ENCODE measurements around the gene SRPK1.
A peak's percentile ranks its signal among the peaks of the same experiment; 100 is the strongest.
"Not testable (repeated sequence)": the region's sequence is repeated elsewhere in the genome, so short reads cannot be mapped to it uniquely, and the experiment has no call there.

SRPK1 gene

DNA sequence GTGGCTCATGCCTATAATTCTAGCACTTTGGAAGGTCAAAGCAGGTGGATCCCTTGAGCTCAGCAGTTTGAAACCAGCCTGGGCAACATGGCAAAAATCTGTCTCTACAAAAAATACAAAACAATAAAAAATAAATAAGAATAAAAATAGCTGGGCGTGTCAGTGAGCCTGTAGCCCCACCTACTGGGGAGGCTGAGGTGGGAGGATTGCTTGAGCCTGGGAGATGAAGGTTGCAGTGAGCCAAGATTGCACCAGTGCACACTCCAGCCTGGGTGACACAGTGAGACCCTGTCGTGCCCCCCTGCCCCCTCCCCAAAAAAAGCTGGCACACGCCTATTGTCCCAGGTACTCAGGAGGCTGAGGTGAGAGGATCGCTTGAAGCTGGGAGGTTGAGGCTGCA is 35.1 kb upstream of the SRPK1 start:
- TF ChIP-seq, protein P1, sequence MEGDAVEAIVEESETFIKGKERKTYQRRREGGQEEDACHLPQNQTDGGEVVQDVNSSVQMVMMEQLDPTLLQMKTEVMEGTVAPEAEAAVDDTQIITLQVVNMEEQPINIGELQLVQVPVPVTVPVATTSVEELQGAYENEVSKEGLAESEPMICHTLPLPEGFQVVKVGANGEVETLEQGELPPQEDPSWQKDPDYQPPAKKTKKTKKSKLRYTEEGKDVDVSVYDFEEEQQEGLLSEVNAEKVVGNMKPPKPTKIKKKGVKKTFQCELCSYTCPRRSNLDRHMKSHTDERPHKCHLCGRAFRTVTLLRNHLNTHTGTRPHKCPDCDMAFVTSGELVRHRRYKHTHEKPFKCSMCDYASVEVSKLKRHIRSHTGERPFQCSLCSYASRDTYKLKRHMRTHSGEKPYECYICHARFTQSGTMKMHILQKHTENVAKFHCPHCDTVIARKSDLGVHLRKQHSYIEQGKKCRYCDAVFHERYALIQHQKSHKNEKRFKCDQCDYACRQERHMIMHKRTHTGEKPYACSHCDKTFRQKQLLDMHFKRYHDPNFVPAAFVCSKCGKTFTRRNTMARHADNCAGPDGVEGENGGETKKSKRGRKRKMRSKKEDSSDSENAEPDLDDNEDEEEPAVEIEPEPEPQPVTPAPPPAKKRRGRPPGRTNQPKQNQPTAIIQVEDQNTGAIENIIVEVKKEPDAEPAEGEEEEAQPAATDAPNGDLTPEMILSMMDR (conservative IDR thresholded peaks at IDR 0.05) = peak; percentile 17; the same call in 1 of the 2 replicates
- H3K27ac ChIP-seq = no peak overlapping the region

DNA sequence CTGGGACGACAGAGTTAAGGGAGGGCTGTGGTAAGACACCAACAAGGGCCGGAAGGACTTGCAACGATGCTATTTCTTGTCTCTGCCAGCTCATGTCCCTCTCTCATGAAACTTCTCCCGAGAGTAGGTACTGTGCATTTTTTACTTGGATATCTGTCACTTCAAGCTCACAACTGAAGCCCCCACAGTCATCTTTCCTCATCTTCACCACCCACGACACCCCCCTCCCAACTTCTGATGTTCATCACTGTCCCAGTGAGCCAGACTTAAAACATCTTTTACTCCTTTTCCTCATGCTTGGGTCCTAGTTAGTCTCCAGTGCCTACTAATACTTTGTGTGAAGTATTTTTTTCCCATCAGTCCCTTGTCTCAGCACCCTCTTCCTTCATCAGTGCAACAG is 34.6 kb upstream of the SRPK1 start:
- no peak overlapping the region for H3K27ac ChIP-seq
- TF ChIP-seq, protein P1 (conservative IDR thresholded peaks at IDR 0.05) = no peak

DNA sequence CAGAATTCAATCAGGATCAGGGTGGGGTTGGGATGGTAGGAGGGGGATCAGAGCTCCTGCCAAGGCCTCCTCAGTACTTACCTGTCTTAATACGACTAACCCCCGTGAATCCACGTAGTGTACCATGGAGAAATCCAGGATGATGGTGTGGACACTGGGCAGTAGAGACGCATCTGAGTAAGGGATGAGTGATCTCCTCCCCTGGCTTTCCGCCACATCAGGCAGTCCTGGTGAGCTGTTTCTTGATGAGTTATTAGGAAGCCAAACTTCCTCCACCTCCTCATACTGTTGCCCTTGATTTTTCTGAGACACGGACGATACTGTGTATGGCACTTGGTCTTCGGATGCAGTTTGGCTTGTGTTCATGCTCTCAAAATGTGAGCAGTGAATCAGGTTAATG is 34.2 kb upstream of the SRPK1 start:
- H3K27ac ChIP-seq = no peak overlapping the region
- TF ChIP-seq, protein P1 (conservative IDR thresholded peaks at IDR 0.05) = no peak

DNA sequence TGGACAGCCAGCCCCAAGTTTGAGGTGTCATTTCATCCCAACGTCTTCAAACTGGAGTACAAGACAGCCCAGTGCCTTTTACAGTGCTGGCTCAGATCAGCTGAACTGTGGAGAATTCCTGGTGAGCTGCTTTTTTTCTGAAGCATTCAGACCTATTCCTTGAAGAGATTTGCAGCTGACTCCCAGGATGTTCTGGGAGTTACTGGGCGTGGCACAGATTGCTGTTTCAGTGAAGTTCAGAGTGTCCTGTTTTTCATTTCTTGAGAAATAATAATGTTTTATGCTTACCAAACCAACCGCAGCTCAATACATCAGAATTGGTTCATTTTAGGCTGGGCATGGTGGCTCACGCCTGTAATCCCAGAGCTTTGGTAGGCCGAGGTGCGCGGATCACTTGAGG is 33.4 kb upstream of the SRPK1 start:
- TF ChIP-seq, protein P1 (conservative IDR thresholded peaks at IDR 0.05) = no peak

DNA sequence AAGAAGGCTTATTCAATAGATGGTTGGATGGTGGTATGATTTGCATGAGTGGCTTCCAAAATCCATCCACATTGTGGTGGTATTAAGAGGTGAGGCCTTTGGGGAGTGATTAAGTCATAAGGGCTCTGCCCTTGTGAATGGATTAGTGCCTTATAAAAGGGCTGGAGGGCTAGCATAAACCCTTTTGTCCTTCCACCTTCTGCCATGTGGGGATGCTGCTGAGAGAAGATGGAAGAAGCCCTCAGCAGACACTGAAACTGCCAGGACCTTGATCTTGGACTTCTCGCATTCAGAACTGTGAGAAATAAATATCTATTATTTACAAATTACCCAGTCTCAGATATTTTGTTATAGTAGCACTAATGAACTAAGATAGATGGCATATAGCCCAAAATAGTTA is 27.8 kb upstream of the SRPK1 start:
- H3K27ac ChIP-seq = no peak overlapping the region
- TF ChIP-seq, protein P1 (conservative IDR thresholded peaks at IDR 0.05) = peak; percentile 49

More for the DNA sequence above, 33.4 kb upstream of the SRPK1 start:
- no peak overlapping the region for H3K27ac ChIP-seq

DNA sequence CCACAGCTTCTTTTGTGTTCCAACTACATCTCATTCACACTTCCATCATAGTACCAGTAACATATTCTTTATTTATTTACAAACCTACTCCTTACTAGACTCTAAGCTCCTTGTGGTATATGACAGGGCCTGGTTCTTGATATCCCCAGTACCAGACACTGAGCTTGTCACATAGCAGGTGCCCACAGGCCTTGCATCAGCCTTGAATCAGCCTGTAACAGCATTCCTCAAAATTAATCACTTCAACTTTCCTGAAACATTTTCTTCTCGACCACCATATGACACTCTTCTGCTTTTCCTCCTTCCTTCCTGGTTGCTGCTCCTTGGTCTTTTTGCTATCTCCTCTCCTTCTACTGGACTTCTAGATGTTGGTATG is 24.7 kb upstream of the SRPK1 start:
- TF ChIP-seq, protein P1 (conservative IDR thresholded peaks at IDR 0.05) = no peak
- no peak overlapping the region for H3K27ac ChIP-seq

DNA sequence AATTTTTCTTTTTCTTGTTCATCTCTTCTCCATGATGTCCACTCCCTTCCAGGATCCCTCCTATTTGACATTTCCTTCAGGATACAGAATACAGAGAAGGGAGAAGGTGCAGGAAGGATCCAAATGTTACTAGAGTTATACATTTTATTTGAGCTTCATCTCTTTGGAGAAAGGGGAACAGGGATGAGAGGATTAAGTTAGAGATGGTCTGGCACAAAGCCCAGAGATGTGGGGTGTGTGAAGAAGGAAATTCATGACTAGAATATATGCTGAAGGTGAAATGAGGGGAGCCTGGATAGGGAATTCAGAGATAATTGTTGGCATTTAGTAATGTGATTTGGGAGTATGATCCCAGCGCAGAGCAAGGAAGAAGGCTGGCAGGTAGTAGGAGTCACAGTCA is 22.5 kb upstream of the SRPK1 start:
- H3K27ac ChIP-seq = no peak overlapping the region
- TF ChIP-seq, protein P1 (conservative IDR thresholded peaks at IDR 0.05) = no peak

DNA sequence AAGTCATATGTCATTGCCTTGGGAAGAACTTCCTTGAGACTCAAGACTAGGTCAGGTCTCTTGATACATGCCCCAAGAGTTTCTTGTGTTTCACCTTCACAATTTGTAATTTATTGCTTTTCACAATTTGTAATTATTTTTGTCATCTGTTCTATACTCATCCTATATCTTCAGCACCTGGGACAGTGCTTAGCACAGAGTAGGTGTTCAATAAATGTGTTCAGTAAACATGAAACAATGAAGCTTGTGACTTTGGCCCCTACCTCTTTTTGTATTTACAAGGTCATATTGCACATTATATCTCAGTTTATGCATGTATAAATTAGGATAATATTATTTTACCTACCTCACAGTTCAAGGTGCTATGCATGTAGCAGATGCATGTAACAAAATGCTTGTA is 21.5 kb upstream of the SRPK1 start:
- TF ChIP-seq, protein P1 (conservative IDR thresholded peaks at IDR 0.05) = no peak
- H3K27ac ChIP-seq = no peak overlapping the region

DNA sequence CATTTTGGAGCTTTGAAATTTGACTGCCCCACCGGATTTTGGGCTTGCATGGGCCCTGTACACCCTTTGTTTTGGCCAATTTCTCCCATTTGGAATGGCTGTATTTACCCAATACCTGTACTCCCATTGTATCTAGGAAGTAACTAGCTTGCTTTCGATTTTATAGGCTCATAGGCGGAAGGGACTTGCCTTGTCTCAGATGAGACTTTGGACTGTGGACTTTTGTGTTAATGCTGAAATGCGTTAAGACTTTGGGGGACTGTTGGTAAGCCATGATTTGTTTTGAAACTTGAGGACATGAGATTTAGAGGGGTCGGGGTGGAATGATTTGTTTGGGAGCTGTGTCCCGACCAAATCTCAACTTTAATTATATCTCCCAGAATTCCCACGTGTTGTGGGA is 20.3 kb upstream of the SRPK1 start:
- H3K27ac ChIP-seq = not testable (repeated sequence)

DNA sequence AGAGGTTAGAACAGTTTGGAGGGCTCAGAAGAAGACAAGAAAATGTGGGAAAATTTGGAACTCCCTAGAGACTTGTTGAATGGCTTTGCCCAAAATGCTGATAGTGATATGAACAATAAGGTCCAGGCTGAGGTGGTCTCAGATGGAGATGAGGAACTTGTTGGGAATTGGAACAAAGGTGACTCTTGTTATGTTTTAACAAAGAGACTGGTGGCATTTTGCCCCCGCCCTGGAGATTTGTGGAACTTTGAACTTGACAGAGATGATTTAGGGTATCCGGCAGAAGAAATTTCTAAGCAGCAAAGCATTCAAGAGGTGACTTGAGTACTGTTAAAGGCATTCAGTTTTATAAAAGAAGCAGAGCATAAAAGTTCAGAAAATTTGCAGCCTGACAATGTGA is 19.1 kb upstream of the SRPK1 start:
- not testable (repeated sequence) for H3K27ac ChIP-seq

DNA sequence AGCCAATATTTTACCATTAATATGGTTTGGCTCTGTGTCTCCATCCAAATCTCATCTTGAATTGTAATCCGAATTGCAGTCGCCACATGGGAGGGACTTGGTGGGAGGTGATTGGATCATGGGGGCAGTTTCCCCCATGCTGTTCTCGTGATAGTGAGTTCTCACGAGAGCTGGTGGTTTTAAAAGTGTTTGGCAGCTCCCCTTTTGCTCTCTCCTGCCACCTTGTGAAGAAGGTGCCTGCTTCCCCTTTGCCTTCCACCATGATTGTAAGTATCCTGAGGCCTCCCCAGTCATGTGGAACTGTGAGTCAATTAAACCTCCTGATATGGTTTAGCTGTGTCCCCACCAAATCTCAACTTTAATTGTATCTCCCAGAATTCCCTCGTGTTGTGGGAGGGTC is 18.4 kb upstream of the SRPK1 start:
- not testable (repeated sequence) for H3K27ac ChIP-seq
